Ovary (tissue), 9 donors: ENCODE measurements around the gene FMNL2. TPM values are rescaled to one million over a fixed set of nuclear protein-coding genes. Genes with fewer than 3 reads are reported as not detected.

Experiments
- DNase-seq, 5 donors: peaks; one replicate each; pipeline ENCODE4 v3.0.0-alpha.2; 2019 to 2020
- H3K27ac ChIP-seq, 2 donors: fragments of 200-600 bp; one replicate each; pipeline versions ENCODE4 v1.5.1 to v1.8.0; 2019 to 2022
- H3K27me3 ChIP-seq: fragments of 200-600 bp; one replicate; pipeline ENCODE4 v1.8.0; 2022
- H3K36me3 ChIP-seq: fragments of 200-600 bp; sonication (generic); one replicate; pipeline ENCODE4 v1.5.1; 2019
- H3K4me1 ChIP-seq: one replicate; pipeline ENCODE4 v1.8.1; 2013; ENCODE audit warnings: mild to moderate bottlenecking, moderate library complexity; ENCODE audit not compliant: insufficient read depth
- H3K4me3 ChIP-seq: fragments of 200-600 bp; sonication (generic); one replicate; pipeline ENCODE4 v1.5.1; 2017
- H3K9me3 ChIP-seq, 2 donors: fragments of 200-600 bp in 1 of 2; sonication (generic) in 1 of 2; one replicate each; pipeline versions ENCODE4 v1.5.1 to v1.8.1; 2013 to 2019; ENCODE audit warnings: mild to moderate bottlenecking in 1 of 2, moderate library complexity in 1 of 2
- EP300 ChIP-seq: sonication (generic); formaldehyde crosslinking; IDR thresholded peaks from one replicate; pipeline ENCODE4 v1.6.1; 2017; ENCODE audit warnings: antibody characterized with exemption
- POLR2A ChIP-seq: fragments of 450-650 bp; IDR thresholded peaks from one replicate; pipeline ENCODE4 v1.6.1; 2017; ENCODE audit warnings: antibody characterized with exemption, mild to moderate bottlenecking, moderate library complexity
- WGBS, 3 donors: extraction: QIAGEN DNeasy Blood & Tissue Kit in 1 of 3; methylation state at CpG; one replicate each; pipeline versions ENCODE4 v1.1.5 to v1.1.7; 2013 to 2017; 5-methylcytosine and 5-hydroxymethylcytosine counted together
- intact Hi-C, 4 donors: fragments of 100-400 bp; cut with DNase I; formaldehyde crosslinking; loops; one replicate each; pipeline versions ENCODE4 v1.11.0 to v1.15.1; 2022 to 2023
- polyA plus RNA-seq, 2 donors: library from polyadenylated mRNA; stranded (reverse); fragments of 200-250 nt in 1 of 2; fragments of 350-450 nt in 1 of 2; fragmentation: Illumina TruSeq in 1 of 2; extraction: RNeasy Lipid Tissue Mini Kit (QIAGEN cat#74804) in 1 of 2; gene quantifications; one replicate each; pipeline ENCODE4 v1.2.3, GENCODE V29; 2013 to 2014
- total RNA-seq, 7 donors: library from RNA; depleted of rRNA in 2 of 7; stranded (reverse); fragments of >200 nt in 2 of 7; fragmentation: NEBNext Ultra II Directional in 3 of 7; extraction: Animal tissue kit (Norgen Biotek cat#: 25700) in 3 of 7; gene quantifications; one replicate each; pipeline versions ENCODE4 v1.1.0 to v1.2.4, GENCODE V29; 2016 to 2023
- TF ChIP-seq, protein P1 (sequence below), 3 donors: fragments of 450-650 bp in 2 of 3; fragments of 200-600 bp in 1 of 3; IDR thresholded peaks; one replicate each; pipeline versions ENCODE4 v1.5.1 to v1.8.0; 2016 to 2022; ENCODE audit warnings: antibody characterized with exemption in 3 of 3, mild to moderate bottlenecking in 1 of 3
- donor health status: DM: no; HTN: no; CAD: no; lungs with moderate emphysema.
- donor health status: DM: no; HTN: no; CAD: no.
- donor health status: Bipolar disorder and iron deficiency.
- donor health status: DM: yes; HTN: yes; CAD: no.
- donor health status: DM: no; HTN: no; CAD: no.
- donor health status: DM: yes; HTN: yes; CAD: no.

FMNL2 gene
- total and polyA plus RNA-seq, 9 donors = 30.3 to 89.1 (median 51.3) TPM

DNA sequence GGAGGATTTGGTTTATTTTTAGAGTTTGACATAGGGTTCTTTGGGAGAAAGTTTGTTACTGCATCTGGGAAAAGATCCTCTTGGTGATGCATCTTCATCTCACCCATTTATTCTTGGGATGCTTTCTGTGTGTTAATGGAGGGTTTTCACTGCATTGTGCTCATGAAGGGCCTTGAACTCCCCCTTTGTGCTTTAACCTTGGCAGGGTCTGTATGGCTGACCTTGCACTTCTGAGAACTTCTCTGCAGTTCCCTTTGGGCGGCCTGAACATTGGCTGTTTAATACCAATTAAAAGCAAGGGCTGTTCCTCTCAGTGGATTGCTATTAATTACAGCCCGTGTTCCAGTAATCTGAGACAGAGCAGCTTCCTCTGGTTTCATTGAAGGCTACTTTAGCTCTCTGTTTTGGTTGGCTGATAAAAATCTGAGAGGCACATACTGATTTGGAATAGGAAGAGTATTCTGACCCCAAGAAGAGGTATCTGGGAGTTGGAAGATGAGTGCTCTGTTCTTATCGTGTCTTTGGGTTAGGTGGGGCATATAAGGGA, 37.5 kb downstream of the FMNL2 start:
- no peak overlapping the region for H3K4me3 ChIP-seq
- H3K4me1 ChIP-seq = peaks cover 19% of the 10 kb centered on the region
- WGBS, 3 donors = 15 to 29% (median 26%) methylated on average over 3 of the region's 3 CpGs
- intact Hi-C loops = no loop called here
- H3K36me3 ChIP-seq = no peaks in the 10 kb centered on the region
- TF ChIP-seq, protein P1, sequence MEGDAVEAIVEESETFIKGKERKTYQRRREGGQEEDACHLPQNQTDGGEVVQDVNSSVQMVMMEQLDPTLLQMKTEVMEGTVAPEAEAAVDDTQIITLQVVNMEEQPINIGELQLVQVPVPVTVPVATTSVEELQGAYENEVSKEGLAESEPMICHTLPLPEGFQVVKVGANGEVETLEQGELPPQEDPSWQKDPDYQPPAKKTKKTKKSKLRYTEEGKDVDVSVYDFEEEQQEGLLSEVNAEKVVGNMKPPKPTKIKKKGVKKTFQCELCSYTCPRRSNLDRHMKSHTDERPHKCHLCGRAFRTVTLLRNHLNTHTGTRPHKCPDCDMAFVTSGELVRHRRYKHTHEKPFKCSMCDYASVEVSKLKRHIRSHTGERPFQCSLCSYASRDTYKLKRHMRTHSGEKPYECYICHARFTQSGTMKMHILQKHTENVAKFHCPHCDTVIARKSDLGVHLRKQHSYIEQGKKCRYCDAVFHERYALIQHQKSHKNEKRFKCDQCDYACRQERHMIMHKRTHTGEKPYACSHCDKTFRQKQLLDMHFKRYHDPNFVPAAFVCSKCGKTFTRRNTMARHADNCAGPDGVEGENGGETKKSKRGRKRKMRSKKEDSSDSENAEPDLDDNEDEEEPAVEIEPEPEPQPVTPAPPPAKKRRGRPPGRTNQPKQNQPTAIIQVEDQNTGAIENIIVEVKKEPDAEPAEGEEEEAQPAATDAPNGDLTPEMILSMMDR (IDR thresholded peaks at IDR 0.05) = no peak
- TF ChIP-seq POLR2A = no peak
- no peak for TF ChIP-seq EP300
- no peak for DNase-seq
- no peaks in the 10 kb centered on the region for H3K9me3 ChIP-seq
- no peak overlapping the region for H3K27ac ChIP-seq
- H3K27me3 ChIP-seq = no peaks in the 10 kb centered on the region

DNA sequence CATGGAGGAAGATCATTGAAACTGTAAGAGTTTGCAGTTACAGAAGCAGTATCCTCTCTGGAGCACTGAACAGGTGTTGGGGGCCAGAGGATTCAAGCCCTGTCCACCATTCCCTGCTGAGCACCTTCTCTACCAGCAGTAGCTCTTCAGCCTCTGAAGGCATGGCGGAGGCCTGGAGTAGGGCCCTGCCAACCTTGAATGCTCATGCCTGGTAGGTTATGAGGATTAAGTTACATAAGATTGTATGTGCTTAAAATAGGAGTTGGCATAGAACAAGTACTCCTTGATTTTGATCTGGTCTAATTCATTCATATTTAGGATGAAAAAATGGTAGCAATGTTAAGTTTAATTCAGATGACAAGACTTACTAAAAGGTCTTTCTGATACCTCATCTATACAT, 40.2 kb downstream of the FMNL2 start:
- peaks cover 15% of the 10 kb centered on the region for H3K4me1 ChIP-seq
- no peak overlapping the region for H3K4me3 ChIP-seq
- TF ChIP-seq, protein P1 (IDR thresholded peaks at IDR 0.05) = no peak
- TF ChIP-seq EP300 (no peak), POLR2A (no peak)
- 95 to 100% (median 100%) methylated on average over 1 of the region's 1 CpG for WGBS, 3 donors
- H3K27me3 ChIP-seq = no peaks in the 10 kb centered on the region
- no peaks in the 10 kb centered on the region for H3K36me3 ChIP-seq
- no peak overlapping the region for H3K27ac ChIP-seq
- intact Hi-C loops = no loop called here
- no peaks in the 10 kb centered on the region for H3K9me3 ChIP-seq
- DNase-seq = no peak

DNA sequence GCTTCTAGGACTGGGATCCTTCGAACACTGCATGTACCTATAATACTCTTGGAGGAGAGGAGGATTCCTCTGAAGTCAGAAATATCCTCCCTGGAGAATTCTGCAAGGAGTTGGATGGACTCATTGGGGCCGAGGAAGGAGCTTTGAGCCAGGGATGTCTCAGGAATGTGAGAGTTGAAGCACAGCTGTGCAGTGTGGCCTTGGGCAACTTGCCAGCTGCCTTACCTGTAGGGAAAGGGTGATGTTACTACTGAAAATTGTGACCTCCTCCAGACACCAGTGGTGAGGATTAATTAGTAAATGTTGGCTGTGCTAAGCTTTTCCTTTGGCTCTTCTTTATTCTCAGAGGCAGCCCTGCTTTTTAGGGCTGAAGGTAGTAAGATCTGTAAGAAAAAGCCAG, 41.4 kb downstream of the FMNL2 start:
- Histone ChIP-seq H3K9me3 (no peaks in the 10 kb centered on the region), H3K27ac (no peak overlapping the region), H3K4me1 (peaks cover 13% of the 10 kb centered on the region), H3K27me3 (no peaks in the 10 kb centered on the region), H3K4me3 (no peak overlapping the region), H3K36me3 (no peaks in the 10 kb centered on the region)
- intact Hi-C loops = no loop called here
- DNase-seq = peak in 1 of 5 donors; percentile 38
- TF ChIP-seq, protein P1 (IDR thresholded peaks at IDR 0.05) = no peak
- TF ChIP-seq EP300 (no peak), POLR2A (no peak)
- WGBS, 3 donors = 56 to 63% (median 61%) methylated on average over 2 of the region's 2 CpGs

DNA sequence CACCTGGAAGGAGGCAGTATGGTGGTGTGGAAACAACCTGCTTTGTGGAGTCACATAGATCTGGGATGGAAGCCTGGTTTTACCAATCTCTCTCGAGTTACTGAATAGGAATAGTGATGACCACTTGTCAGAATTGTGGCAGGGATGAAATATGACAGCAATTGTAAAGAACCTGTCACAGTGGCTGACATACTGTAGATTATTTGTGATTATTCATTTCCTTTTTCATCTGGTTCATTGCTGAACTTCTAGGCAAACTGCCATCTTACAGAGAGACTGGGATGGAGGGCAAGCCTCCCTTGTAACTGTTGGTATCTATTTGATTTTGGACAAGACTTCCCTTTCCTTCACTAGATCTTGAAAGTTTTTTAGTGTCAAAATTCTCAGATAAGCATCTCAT, 42.0 kb downstream of the FMNL2 start:
- 89 to 97% (median 94%) methylated on average over 1 of the region's 1 CpG for WGBS, 3 donors

More for the DNA sequence above, 42.0 kb downstream of the FMNL2 start:
- Histone ChIP-seq H3K27ac (no peak overlapping the region), H3K36me3 (no peaks in the 10 kb centered on the region), H3K4me3 (no peak overlapping the region), H3K4me1 (peaks cover 16% of the 10 kb centered on the region), H3K27me3 (no peaks in the 10 kb centered on the region), H3K9me3 (no peaks in the 10 kb centered on the region)
- TF ChIP-seq, protein P1 (IDR thresholded peaks at IDR 0.05) = no peak
- no peak for TF ChIP-seq EP300
- TF ChIP-seq POLR2A = no peak
- no peak for DNase-seq
- intact Hi-C loops = no loop called here
